Prostate gland (tissue), 2 donors: ENCODE measurements around the gene SYVN1. TPM values are rescaled to one million over a fixed set of nuclear protein-coding genes. Genes with fewer than 3 reads are reported as not detected.

Experiments
- DNase-seq: peaks from one replicate; pipeline ENCODE4 v3.0.0-alpha.2; 2019; ENCODE audit warnings: low spot score
- H3K27ac ChIP-seq, 2 donors: fragments of 200-600 bp; sonication (generic); 2 replicates each; pipeline ENCODE4 v1.5.1; 2017 to 2019
- H3K27me3 ChIP-seq: fragments of 200-600 bp; sonication (generic); replicated peaks from 2 replicates; pipeline ENCODE4 v1.5.1; 2019; ENCODE audit not compliant: insufficient read depth
- H3K36me3 ChIP-seq, 2 donors: fragments of 200-600 bp; sonication (generic); 1 replicate in 1 of 2; 2 replicates in 1 of 2; pipeline versions ENCODE4 v1.5.1 to v1.8.1; 2017 to 2019
- H3K4me1 ChIP-seq: fragments of 200-600 bp; sonication (generic); replicated peaks from 2 replicates; pipeline ENCODE4 v1.5.1; 2019
- H3K4me3 ChIP-seq, 2 donors: fragments of 200-600 bp; sonication (generic); 2 replicates each; pipeline ENCODE4 v1.5.1; 2017 to 2019
- H3K9me3 ChIP-seq: fragments of 200-600 bp; sonication (generic); 2 replicates; pipeline ENCODE4 v1.5.1; 2017
- CTCF ChIP-seq, 4 experiments: fragments of 200-600 bp in 2 of 4; fragments of 450-650 bp in 2 of 4; sonication (generic) in 2 of 4; IDR thresholded peaks; 1 replicate in 3 of 4; 2 replicates in 1 of 4; pipeline ENCODE4 v1.5.1; 2016 to 2019; ENCODE audit warnings: antibody characterized with exemption in 4 of 4, mild to moderate bottlenecking in 2 of 4, moderate library complexity in 2 of 4
- POLR2A ChIP-seq: fragments of 450-650 bp; IDR thresholded peaks from one replicate; pipeline ENCODE4 v1.6.1; 2016; ENCODE audit warnings: antibody characterized with exemption, mild to moderate bottlenecking
- POLR2AphosphoS5 ChIP-seq: sonication (generic); formaldehyde crosslinking; IDR thresholded peaks from one replicate; pipeline ENCODE4 v1.6.1; 2017; ENCODE audit warnings: antibody characterized with exemption
- WGBS: methylation state at CpG from one replicate; pipeline ENCODE4 v1.1.5; 2018; 5-methylcytosine and 5-hydroxymethylcytosine counted together
- intact Hi-C: fragments of 100-400 bp; cut with DNase I; formaldehyde crosslinking; loops from one replicate; pipeline ENCODE4 v1.14.2; 2022
- total RNA-seq, 2 donors: library from RNA; depleted of rRNA; stranded (reverse); fragments of >200 nt; gene quantifications; one replicate each; pipeline ENCODE4 v1.1.0, GENCODE V29; 2016

Gene SYVN1
- total RNA-seq, 2 donors from 2014 or later, result 89.7 to 108 TPM

- TF ChIP-seq POLR2A (no peak), CTCF (IDR thresholded peaks at IDR 0.05) (no peak), POLR2AphosphoS5 (no peak)
- Histone ChIP-seq H3K9me3 (no peaks in the 10 kb centered on the region), H3K4me1 (no peaks in the 10 kb centered on the region), H3K4me3 (no peak overlapping the region), H3K27me3 (no peaks in the 10 kb centered on the region), H3K27ac (no peak overlapping the region), H3K36me3 (no peaks in the 10 kb centered on the region)
- intact Hi-C loops, result no loop called here
- DNase-seq, result no peak
- WGBS, result 75% methylated on average over 7 of the region's 7 CpGs
Measured at GRCh38 chr11:65141896-65142494, 7.7 kb upstream of the SYVN1 start.

- intact Hi-C loops, result no loop called here
- H3K27ac ChIP-seq, result peak overlapping the region in 1 of 2 donors; percentile 98
- no peaks in the 10 kb centered on the region for H3K27me3 ChIP-seq
- 84% methylated on average over 15 of the region's 15 CpGs for WGBS
- DNase-seq, result no peak
- H3K9me3 ChIP-seq, result no peaks in the 10 kb centered on the region
- peaks cover 7% of the 10 kb centered on the region for H3K4me1 ChIP-seq
- TF ChIP-seq CTCF (IDR thresholded peaks at IDR 0.05) (no peak), POLR2A (no peak)
- peaks cover 0 to 7% of the 10 kb centered on the region in 2 donors for H3K36me3 ChIP-seq
- H3K4me3 ChIP-seq, result no peak overlapping the region
Measured at GRCh38 chr11:65136515-65137096, 2.3 kb upstream of the SYVN1 start.

- Histone ChIP-seq H3K27me3 (no peaks in the 10 kb centered on the region), H3K36me3 (peaks cover 8 to 11% of the 10 kb centered on the region in 2 donors), H3K9me3 (no peaks in the 10 kb centered on the region), H3K4me3 (peak overlapping the region; percentile 55 to 64), H3K4me1 (peaks cover 7% of the 10 kb centered on the region), H3K27ac (peak overlapping the region; percentile 98)
- intact Hi-C loops, result no loop called here
- WGBS, result 40% methylated on average over 11 of the region's 11 CpGs
- no peak for DNase-seq
- no peak for TF ChIP-seq CTCF (IDR thresholded peaks at IDR 0.05)
- TF ChIP-seq POLR2AphosphoS5, result no peak
- no peak for TF ChIP-seq POLR2A
Measured at GRCh38 chr11:65135633-65136145, 1.4 kb upstream of the SYVN1 start.

- Histone ChIP-seq H3K9me3 (no peaks in the 10 kb centered on the region), H3K27ac (peak overlapping the region; percentile 98), H3K36me3 (peaks cover 14 to 17% of the 10 kb centered on the region in 2 donors), H3K4me1 (peaks cover 7% of the 10 kb centered on the region), H3K4me3 (peak overlapping the region; percentile 55 to 64), H3K27me3 (no peaks in the 10 kb centered on the region)
- intact Hi-C loops, result no loop called here
- WGBS, result under 1% methylated on average over 24 of the region's 24 CpGs
- DNase-seq, result peak; percentile 98
- TF ChIP-seq CTCF (IDR thresholded peaks at IDR 0.05) (no peak), POLR2A (peak; percentile 87), POLR2AphosphoS5 (peak; percentile 96)
Measured at GRCh38 chr11:65134952-65135632, 773 bp upstream of the SYVN1 start.
